IPS-NIHi11 (cell line): Measurements from ENCODE around the gene TFEC.
"Not testable (repeated sequence)": the region's sequence is repeated elsewhere in the genome, so short reads cannot be mapped to it uniquely, and the experiment has no call there.

Experiments used
- DNase-seq: peaks from one replicate; pipeline ENCODE4 v3.0.0; 2012; ENCODE audit warnings: mixed read lengths, low spot score

The TFEC gene

GRCh38 chr7:115988401-115988800, 42.2 kb downstream of the TFEC start:
- no peak for DNase-seq

- DNase-seq = no peak
Measured at GRCh38 chr7:115987486-115987885, 43.1 kb downstream of the TFEC start.

GRCh38 chr7:115984105-115984504, 46.5 kb downstream of the TFEC start:
- no peak for DNase-seq

- DNase-seq = no peak
Measured at GRCh38 chr7:115980159-115980558, 50.4 kb downstream of the TFEC start.

GRCh38 chr7:115976651-115977050, 53.9 kb downstream of the TFEC start:
- no peak for DNase-seq

- no peak for DNase-seq
Measured at GRCh38 chr7:115975766-115976165, 54.8 kb downstream of the TFEC start.

GRCh38 chr7:115973406-115973805, 57.2 kb downstream of the TFEC start:
- DNase-seq = no peak

GRCh38 chr7:115971506-115971905, 59.1 kb downstream of the TFEC start:
- DNase-seq = no peak

GRCh38 chr7:115968596-115968995, 62.0 kb downstream of the TFEC start:
- DNase-seq = no peak

GRCh38 chr7:115968171-115968570, 62.4 kb downstream of the TFEC start:
- no peak for DNase-seq

GRCh38 chr7:115965796-115966475, 64.6 kb downstream of the TFEC start:
- DNase-seq = no peak

GRCh38 chr7:115965236-115965635, 65.3 kb downstream of the TFEC start:
- no peak for DNase-seq

GRCh38 chr7:115964799-115965198, 65.8 kb downstream of the TFEC start:
- DNase-seq = no peak

- DNase-seq = no peak
Measured at GRCh38 chr7:115962340-115962739, 68.2 kb downstream of the TFEC start.

- no peak for DNase-seq
Measured at GRCh38 chr7:115953592-115954255, 76.8 kb downstream of the TFEC start.

GRCh38 chr7:115952832-115953231, 77.7 kb downstream of the TFEC start:
- DNase-seq = no peak

GRCh38 chr7:115951547-115951946, 79.0 kb downstream of the TFEC start:
- DNase-seq = no peak

- peak; percentile 8 for DNase-seq
Measured at GRCh38 chr7:115941703-115942268, 88.8 kb downstream of the TFEC start.

- DNase-seq = no peak
Measured at GRCh38 chr7:115940460-115941060, 90.0 kb downstream of the TFEC start.

GRCh38 chr7:115937960-115938359, 92.6 kb downstream of the TFEC start:
- no peak for DNase-seq

GRCh38 chr7:115933471-115933870, 97.1 kb downstream of the TFEC start:
- no peak for DNase-seq

GRCh38 chr7:115932880-115933279, 97.7 kb downstream of the TFEC start:
- no peak for DNase-seq

GRCh38 chr7:115930184-115930583, 100.4 kb downstream of the TFEC start:
- DNase-seq = not testable (repeated sequence)
